ENCODE results near the gene KLK3. TPM values are rescaled to one million over a fixed set of nuclear protein-coding genes. Genes with fewer than 3 reads are reported as not detected.

The KLK3 gene
- total RNA-seq, 1 experiment from 2014 or later: not detected

GRCh38 chr19:50827476-50827875 is 27.2 kb upstream of the KLK3 start:
- no peak for DNase-seq (ENCODE audit: low read depth, low spot score)
- in situ Hi-C loops (cut with HindIII; ENCODE audit: low pct_unique_long_range_greater_than_20kb, low sequenced_read_pairs): no loop called here

DNA sequence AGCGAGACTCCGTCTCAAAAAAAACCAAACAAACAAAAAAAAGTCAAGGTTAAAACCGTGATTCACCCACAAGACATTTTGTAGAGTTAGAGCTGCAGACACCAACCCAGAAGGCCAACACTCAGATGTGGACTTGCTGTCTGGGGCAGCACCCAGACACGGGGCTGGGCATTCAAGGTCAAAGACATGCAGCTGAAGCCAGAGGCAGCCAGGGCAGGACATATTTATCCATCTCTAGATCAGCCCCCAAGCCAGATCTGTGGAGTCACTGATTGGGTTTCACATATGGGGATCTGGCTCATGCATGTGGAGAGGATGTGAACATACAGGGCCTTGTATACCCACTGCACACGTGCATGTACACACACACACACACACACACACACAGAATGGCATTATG is 24.9 kb upstream of the KLK3 start:
- no peak for DNase-seq (ENCODE audit: low read depth, low spot score)

DNA sequence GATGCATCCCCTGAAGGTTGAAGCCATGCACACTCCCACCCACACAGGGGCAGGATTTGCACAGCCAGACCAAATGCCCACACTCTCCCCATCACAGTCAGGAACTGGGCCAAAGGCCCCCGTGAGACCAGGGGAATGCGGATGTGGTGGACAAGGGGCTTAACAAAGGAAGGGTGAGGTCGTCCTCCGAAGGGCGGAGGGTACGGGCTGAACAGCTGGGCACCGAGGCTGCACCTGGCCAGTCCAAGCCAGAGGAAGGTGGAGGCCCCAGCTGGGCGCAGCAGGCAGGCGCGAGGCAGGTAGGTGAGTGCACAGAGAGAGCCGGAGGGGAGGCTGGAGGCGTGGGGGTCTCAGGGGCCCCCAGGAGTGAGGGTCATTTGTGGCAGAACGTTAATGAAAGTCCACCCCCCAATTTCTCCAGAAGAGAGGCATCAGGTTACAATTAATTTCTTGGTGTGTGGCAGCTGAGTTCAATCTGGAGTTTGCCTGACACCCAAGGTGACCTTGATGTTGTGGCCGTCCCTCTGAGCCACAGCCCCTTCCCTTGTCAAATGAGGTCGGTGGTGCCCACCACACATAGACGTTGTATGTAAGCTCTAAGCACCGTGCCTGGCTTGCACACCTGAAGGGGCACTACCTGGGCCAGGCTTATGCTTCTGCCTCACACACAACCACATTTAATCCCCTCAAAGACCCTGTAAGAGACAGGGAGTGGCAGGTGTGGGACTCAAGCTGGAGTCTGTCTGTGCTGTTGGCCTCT is 24.3 kb upstream of the KLK3 start:
- DNase-seq (ENCODE audit: low read depth, low spot score): no peak

More for the DNA sequence above, 24.9 kb upstream of the KLK3 start:
- in situ Hi-C loops (cut with HindIII; ENCODE audit: low pct_unique_long_range_greater_than_20kb, low sequenced_read_pairs): no loop called here

DNA sequence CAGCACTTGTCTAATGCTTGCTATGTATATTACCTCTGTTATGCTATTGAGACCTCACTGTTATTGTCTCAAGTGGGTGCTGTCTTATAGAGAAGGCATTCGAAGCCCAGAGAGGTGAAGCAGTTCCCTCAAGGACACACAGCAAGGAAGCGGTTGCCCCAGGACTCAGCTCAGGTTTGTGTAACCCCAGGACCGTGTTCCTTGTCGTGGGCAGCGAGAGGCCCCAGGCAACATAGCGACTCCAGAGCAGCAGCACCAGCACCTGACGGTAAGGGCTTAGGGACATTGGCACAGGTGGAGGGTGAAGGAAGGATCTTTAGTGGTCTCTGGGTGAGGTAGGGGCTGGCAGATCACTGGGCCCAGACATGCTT is 23.7 kb upstream of the KLK3 start:
- in situ Hi-C loops (cut with HindIII; ENCODE audit: low pct_unique_long_range_greater_than_20kb, low sequenced_read_pairs): no loop called here
- DNase-seq (ENCODE audit: low read depth, low spot score): no peak

More for the DNA sequence above, 24.3 kb upstream of the KLK3 start:
- in situ Hi-C loops (cut with HindIII; ENCODE audit: low pct_unique_long_range_greater_than_20kb, low sequenced_read_pairs): no loop called here

GRCh38 chr19:50832666-50833065 is 22.0 kb upstream of the KLK3 start:
- in situ Hi-C loops (cut with HindIII; ENCODE audit: low pct_unique_long_range_greater_than_20kb, low sequenced_read_pairs): no loop called here
- no peak for DNase-seq (ENCODE audit: low read depth, low spot score)

- in situ Hi-C loops (cut with HindIII; ENCODE audit: low pct_unique_long_range_greater_than_20kb, low sequenced_read_pairs): no loop called here
- no peak for DNase-seq (ENCODE audit: low read depth, low spot score)
Observed at GRCh38 chr19:50833117-50833801, 21.5 kb upstream of the KLK3 start, which contains the start of gene KLK15. KLK15 (minus strand) TSS chr19:50833574; CDS start chr19:50831492, 2,082 bp downstream.

DNA sequence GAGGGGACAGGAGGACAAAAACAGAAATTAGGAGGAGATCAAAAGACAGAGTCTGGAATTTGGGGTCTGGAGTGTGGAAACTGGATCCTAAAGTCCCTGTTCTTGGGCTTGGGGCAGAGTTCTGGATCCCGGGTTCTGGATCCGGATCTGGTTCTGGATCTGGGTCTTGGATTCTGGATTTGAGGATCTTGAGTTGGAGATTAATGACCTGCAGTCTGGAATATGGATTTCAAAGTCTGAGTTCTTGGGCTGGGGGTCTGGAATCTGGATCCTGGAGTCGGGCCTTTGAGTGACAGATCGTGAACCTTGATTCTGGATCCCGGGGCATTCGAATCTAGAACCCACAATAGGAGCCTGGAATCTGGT is 20.9 kb upstream of the KLK3 start:
- in situ Hi-C loops (cut with HindIII; ENCODE audit: low pct_unique_long_range_greater_than_20kb, low sequenced_read_pairs): no loop called here
- no peak for DNase-seq (ENCODE audit: low read depth, low spot score)

GRCh38 chr19:50835103-50835784 is 19.5 kb upstream of the KLK3 start:
- DNase-seq (ENCODE audit: low read depth, low spot score): no peak
- in situ Hi-C loops (cut with HindIII; ENCODE audit: low pct_unique_long_range_greater_than_20kb, low sequenced_read_pairs): no loop called here

DNA sequence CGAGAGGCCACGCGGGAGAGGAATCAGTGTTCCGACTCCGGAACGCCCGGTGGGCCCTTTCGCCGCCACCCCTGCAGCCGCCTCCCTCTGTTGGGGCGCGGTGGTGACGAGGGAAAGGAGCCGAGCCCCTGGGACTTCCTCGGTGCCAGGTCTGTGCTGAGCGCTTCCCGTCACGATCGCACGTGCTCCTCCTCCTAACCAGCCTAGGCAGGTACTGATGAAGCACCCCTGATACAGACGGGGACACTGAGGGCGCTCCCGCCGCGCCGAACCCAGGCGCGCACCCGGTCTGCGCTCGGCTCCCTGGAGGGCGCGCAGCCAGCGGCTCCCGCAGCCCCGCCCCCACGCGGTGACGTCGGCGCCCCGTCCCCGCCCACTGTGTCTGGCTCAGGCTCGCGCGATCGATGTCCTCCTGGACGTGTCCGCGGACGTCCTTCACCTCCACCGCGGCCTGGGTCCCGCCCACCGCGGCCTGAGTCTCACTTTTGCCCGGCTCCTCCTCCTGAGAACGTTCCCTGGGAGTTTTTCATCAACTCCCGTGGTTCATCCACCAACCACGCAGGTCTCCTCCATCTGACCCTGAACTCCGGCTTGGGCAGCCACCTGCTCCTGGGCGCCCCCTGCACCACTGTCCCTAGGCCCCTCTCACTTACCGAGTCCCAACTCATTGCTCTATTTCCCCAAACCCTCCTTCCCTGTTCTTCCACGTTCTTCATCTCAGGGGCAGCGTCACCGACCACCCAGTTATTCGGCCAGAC is 18.8 kb upstream of the KLK3 start:
- in situ Hi-C loops (cut with HindIII; ENCODE audit: low pct_unique_long_range_greater_than_20kb, low sequenced_read_pairs): no loop called here
- DNase-seq (ENCODE audit: low read depth, low spot score): peak; percentile 61

DNA sequence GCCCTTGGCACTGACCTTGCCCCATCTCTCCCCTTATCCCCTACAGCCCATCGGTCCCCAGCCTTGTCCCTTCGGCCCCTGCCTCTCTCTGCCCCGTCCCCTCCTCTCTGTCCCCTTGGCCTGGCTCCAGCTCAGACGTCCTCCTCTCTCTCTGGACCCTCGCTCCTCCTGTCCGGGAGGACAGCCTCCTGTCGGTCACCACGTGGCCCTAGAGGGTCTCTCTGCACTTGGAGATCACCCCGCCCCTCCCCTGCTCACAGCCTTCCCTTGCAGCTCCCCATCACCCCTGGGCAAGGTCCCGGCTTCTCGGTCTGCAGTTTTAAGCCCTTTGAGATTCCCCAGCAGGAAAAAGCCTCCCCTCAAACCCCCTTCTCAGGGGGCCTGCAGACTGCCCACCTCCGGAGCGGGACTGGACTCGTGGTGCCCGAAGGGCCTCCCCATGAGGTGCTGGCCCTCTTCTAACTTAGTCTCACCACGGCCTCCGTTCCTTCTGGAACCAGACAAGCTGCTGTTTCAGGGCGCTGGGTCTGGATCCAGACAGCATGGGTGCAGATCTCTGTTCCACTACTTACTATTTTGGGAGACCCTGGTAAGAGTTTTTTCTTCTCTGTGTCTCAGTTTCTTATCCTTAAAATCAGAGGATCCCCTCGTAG is 18.0 kb upstream of the KLK3 start:
- no peak for DNase-seq (ENCODE audit: low read depth, low spot score)
- in situ Hi-C loops (cut with HindIII; ENCODE audit: low pct_unique_long_range_greater_than_20kb, low sequenced_read_pairs): no loop called here

DNA sequence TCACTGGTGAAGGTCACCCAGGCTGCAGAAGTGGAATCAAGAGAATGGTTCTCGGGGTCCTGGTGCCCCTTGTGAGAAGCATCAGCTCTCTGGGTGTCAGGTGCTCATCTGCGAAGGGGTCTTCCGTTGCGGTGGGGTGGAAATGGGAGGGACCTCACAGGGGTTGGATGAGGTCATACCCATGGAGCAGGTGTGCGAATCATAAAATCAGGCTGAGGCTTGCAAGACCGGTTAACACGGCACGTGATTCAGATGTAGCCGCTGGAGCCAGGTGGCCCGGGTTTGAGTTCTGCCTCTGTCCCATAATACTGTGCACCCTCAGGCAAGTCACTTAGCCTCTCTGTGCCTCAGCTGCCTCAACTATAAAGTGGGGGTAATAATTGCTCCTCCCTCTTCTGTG is 17.4 kb upstream of the KLK3 start:
- DNase-seq (ENCODE audit: low read depth, low spot score): no peak
- in situ Hi-C loops (cut with HindIII; ENCODE audit: low pct_unique_long_range_greater_than_20kb, low sequenced_read_pairs): no loop called here

- in situ Hi-C loops (cut with HindIII; ENCODE audit: low pct_unique_long_range_greater_than_20kb, low sequenced_read_pairs): no loop called here
- DNase-seq (ENCODE audit: low read depth, low spot score): peak; percentile 43
Observed at GRCh38 chr19:50838239-50838638, 16.5 kb upstream of the KLK3 start.

GRCh38 chr19:50839712-50840655 is 14.7 kb upstream of the KLK3 start:
- DNase-seq (ENCODE audit: low read depth, low spot score): no peak
- in situ Hi-C loops (cut with HindIII; ENCODE audit: low pct_unique_long_range_greater_than_20kb, low sequenced_read_pairs): no loop called here

DNA sequence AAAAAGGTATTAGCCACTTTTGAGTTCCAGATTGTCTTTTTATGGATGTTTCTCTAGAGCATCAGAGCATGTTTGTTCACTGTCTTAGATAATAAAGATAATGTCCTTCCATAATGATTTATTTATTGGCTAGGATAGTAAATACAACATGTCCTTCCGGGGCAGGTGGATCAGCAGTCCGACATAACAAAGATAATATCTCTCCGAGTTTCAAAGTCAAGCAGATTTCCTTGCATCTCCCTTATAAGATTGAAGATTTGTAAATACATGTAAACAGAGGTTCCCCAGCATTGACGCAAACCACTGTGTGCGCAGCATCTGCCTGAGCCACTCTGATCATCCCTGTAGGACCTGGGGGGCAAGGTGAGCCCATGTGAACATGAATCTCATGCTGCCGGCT is 12.6 kb upstream of the KLK3 start:
- DNase-seq (ENCODE audit: low read depth, low spot score): no peak
- in situ Hi-C loops (cut with HindIII; ENCODE audit: low pct_unique_long_range_greater_than_20kb, low sequenced_read_pairs): no loop called here

- no peak for DNase-seq (ENCODE audit: low read depth, low spot score)
- in situ Hi-C loops (cut with HindIII; ENCODE audit: low pct_unique_long_range_greater_than_20kb, low sequenced_read_pairs): no loop called here
Observed at GRCh38 chr19:50843205-50843604, 11.5 kb upstream of the KLK3 start.

GRCh38 chr19:50843701-50844221 is 11.0 kb upstream of the KLK3 start:
- in situ Hi-C loops (cut with HindIII; ENCODE audit: low pct_unique_long_range_greater_than_20kb, low sequenced_read_pairs): no loop called here
- DNase-seq (ENCODE audit: low read depth, low spot score): no peak

Measured in SK-MEL-5 (cell line).